ACC112 (cell line): ENCODE measurements around the gene ZNF346.
A peak's percentile ranks its signal among the peaks of the same experiment; 100 is the strongest.

Experiments used
- H2AFZ ChIP-seq: fragments of 200-600 bp; sonication (generic); one replicate; pipeline ENCODE4 v1.6.0; 2017; ENCODE audit warnings: antibody characterized with exemption, low read length; ENCODE audit not compliant: unreplicated experiment
- H3K27ac ChIP-seq: fragments of 200-600 bp; sonication (generic); 2 replicates; pipeline ENCODE4 v1.5.1; 2014; ENCODE audit warnings: low read depth, mild to moderate bottlenecking, antibody characterized with exemption, low read length, moderate library complexity
- H3K27me3 ChIP-seq: fragments of 200-600 bp; sonication (generic); 2 replicates; pipeline ENCODE4 v1.6.1; 2014; ENCODE audit warnings: mild to moderate bottlenecking, antibody characterized with exemption, low read length, moderate library complexity, mixed read lengths; ENCODE audit not compliant: insufficient read depth
- H3K36me3 ChIP-seq: fragments of 200-600 bp; sonication (generic); 2 replicates; pipeline ENCODE4 v1.6.1; 2016; ENCODE audit warnings: mild to moderate bottlenecking, antibody characterized with exemption, low read length, moderate library complexity, mixed read lengths; ENCODE audit not compliant: insufficient read depth
- H3K4me1 ChIP-seq: fragments of 200-600 bp; sonication (generic); one replicate; pipeline ENCODE4 v1.6.1; 2016; ENCODE audit warnings: low read length, mixed read lengths; ENCODE audit not compliant: insufficient read depth, unreplicated experiment, control insufficient read depth
- H3K4me3 ChIP-seq: fragments of 200-600 bp; sonication (generic); 2 replicates; pipeline ENCODE4 v1.5.1; 2014; ENCODE audit warnings: mild to moderate bottlenecking, low read depth, low read length
- H3K79me2 ChIP-seq: fragments of 200-600 bp; sonication (generic); one replicate; pipeline ENCODE4 v1.6.0; 2016; ENCODE audit warnings: low read length; ENCODE audit not compliant: control insufficient read depth, unreplicated experiment, insufficient read depth

The ZNF346 gene

DNA sequence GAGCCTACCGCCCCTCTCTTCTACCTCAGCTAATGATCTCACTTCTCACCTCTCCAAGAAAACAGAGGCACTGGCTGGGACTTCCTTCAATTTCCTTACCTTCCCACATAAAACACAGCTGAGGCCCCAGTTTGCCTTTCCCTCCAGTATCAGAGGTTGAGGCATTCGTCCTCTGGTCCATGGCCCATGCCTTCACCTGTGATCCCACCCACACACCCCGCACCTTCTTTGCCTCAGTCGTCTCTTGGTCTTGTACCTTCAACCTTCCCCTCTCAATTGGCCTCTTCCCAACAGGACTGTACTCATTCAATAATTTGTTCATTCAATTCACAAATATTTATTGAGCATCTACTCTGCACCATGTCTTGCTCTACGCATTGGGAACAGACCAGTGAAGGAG is 100.1 kb downstream of the ZNF346 start:
- no peaks in the 10 kb centered on the region for H3K27me3 ChIP-seq
- no peak overlapping the region for H3K4me3 ChIP-seq
- no peaks in the 10 kb centered on the region for H3K36me3 ChIP-seq
- no peak overlapping the region for H3K27ac ChIP-seq
- H3K4me1 ChIP-seq = no peaks in the 10 kb centered on the region
- no peaks in the 10 kb centered on the region for H3K79me2 ChIP-seq
- no peak overlapping the region for H2AFZ ChIP-seq

GRCh38 chr5:177123789-177124485 is 101.4 kb downstream of the ZNF346 start:
- Histone ChIP-seq H3K27me3 (no peaks in the 10 kb centered on the region), H3K36me3 (no peaks in the 10 kb centered on the region), H3K27ac (no peak overlapping the region), H3K79me2 (no peaks in the 10 kb centered on the region), H2AFZ (no peak overlapping the region), H3K4me1 (peaks cover 3% of the 10 kb centered on the region), H3K4me3 (no peak overlapping the region)

DNA sequence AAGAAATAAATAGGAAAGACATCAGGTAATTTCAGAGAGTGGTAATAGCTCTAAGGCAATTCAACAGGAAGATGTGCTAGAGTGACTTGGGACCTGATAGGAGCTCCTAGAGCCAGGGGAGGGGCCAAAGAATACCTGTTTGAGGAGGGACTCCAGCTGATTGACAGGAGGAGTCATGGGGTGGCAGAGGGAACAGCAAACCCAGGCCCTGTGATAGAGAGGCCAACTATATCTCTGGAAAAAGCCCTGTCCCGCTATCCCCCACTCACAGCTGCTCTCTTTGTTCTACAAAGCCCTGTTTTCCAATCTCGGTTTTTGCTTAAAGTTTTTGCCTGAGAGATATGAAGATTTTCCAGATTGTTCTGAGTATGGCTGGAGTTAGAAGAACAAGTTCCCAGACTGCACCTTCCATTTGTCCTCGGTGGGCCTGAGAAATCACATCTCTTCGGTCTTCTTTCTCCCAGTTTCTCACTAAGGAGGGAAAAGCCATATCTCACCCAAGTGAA is 102.0 kb downstream of the ZNF346 start:
- Histone ChIP-seq H3K27ac (no peak overlapping the region), H3K4me3 (no peak overlapping the region), H3K36me3 (no peaks in the 10 kb centered on the region), H3K27me3 (no peaks in the 10 kb centered on the region), H2AFZ (no peak overlapping the region), H3K4me1 (peaks cover 3% of the 10 kb centered on the region), H3K79me2 (no peaks in the 10 kb centered on the region)

DNA sequence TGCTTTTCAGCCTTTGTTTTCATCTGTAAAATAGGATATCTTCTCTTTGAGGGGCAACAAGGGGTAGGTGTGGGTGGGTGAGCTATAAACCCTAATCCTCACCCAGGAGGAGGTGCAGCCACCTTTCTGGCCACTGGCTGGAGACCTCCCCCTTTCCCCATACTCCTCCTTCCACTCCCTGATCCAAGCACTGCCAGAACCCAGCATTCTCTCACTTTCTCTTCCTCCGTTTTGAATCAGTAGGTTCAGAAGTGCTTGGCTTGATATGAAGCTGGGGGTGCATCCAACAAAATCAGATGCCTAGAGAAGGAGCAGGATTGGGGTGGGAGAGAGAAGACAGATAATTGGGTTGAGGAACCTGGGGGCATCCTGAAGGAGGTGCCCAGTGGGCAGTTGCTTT is 104.3 kb downstream of the ZNF346 start:
- H3K27ac ChIP-seq = no peak overlapping the region
- H3K4me3 ChIP-seq = no peak overlapping the region
- H2AFZ ChIP-seq = no peak overlapping the region
- H3K36me3 ChIP-seq = no peaks in the 10 kb centered on the region
- peaks cover 6% of the 10 kb centered on the region for H3K4me1 ChIP-seq
- no peaks in the 10 kb centered on the region for H3K79me2 ChIP-seq
- no peaks in the 10 kb centered on the region for H3K27me3 ChIP-seq

DNA sequence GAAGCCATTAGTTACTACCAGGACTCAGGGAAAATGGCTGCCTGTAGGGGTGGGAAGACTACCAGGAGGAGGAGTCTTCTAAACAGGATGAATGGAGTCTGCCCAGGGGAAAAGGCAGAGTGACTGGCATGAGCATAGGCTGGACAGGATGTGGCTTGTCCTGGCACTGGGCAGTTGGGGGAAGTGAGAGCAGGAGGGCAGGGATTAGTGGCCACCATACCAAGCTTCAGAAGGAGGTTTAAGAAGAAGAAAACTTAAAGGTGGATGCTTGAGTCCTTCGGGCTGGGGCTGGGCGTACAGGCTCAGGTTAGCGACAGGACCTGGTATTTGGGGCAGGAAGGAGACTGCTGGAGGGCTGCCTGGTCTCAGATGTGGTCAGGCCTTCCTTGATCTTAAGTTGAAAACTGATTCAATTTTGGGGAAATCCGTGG is 106.1 kb downstream of the ZNF346 start:
- Histone ChIP-seq H3K27ac (no peak overlapping the region), H3K36me3 (no peaks in the 10 kb centered on the region), H3K79me2 (no peaks in the 10 kb centered on the region), H2AFZ (peak overlapping the region; percentile 64), H3K4me1 (peaks cover 6% of the 10 kb centered on the region), H3K4me3 (no peak overlapping the region), H3K27me3 (no peaks in the 10 kb centered on the region)

GRCh38 chr5:177130211-177131018 is 107.9 kb downstream of the ZNF346 start:
- H3K4me3 ChIP-seq = no peak overlapping the region
- no peak overlapping the region for H2AFZ ChIP-seq
- H3K36me3 ChIP-seq = peaks cover 5% of the 10 kb centered on the region; the same call in 1 of the 2 replicates
- H3K27me3 ChIP-seq = no peaks in the 10 kb centered on the region
- no peak overlapping the region for H3K27ac ChIP-seq
- peaks cover 11% of the 10 kb centered on the region for H3K4me1 ChIP-seq
- peaks cover 10% of the 10 kb centered on the region for H3K79me2 ChIP-seq
